ENCODE results near the gene FLNA. TPM values are rescaled to one million over a fixed set of nuclear protein-coding genes. Genes with fewer than 3 reads are reported as not detected.

FLNA gene
- total and polyA plus RNA-seq, 10 of the 15 experiments (the other 5 are each of a cell fraction or from before 2014, with no cell fraction given): 5.1 to 643 (median 171) TPM

DNA sequence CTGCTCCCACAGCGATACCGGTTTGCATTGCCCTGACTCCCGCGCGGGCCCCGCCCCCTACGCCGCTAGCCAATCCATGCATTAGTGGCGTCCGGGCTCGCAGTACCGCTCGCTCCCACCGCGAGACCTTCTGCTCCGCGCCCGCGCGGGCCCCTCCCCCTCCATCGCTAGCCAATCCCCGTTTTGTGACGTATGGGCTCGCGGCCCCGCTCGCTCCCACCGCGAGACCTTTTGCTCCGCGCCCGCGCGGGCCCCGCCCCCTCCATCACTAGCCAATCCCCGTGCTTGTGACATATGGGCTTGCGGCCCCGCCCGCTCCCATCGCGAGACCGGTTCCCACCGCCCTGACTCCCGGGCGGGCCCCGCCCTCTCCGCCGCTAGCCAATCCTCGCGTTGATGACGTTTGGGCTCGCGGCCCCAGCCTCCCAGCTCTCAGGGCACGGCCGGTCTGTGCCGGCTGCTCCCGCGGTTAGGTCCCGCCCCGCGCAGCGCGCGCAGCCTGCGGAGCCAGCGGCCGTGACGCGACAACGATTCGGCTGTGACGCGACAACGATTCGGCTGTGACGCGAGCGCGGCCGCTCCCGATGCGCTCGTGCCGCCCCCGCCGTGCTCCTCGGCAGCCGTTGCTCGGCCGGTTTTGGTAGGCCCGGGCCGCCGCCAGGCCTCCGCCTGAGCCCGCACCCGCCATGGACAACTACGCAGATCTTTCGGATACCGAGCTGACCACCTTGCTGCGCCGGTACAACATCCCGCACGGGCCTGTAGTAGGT is 4.5 kb upstream of the FLNA start, which contains the start of gene EMD:
Gene EMD (plus strand): TSS at position 497 of the 770 bp plus-strand sequence. CDS start 190 bp downstream, at position 687.
- peaks cover 15% of the 10 kb centered on the region for H3K79me2 ChIP-seq (ENCODE audit: control insufficient read depth, insufficient read depth, low read length)
- H3K27ac ChIP-seq (ENCODE audit: control insufficient read depth, insufficient read depth): peak within 1 kb of the TSS; percentile 93
- peaks cover 2% of the 10 kb centered on the region for H3K4me1 ChIP-seq (ENCODE audit: control insufficient read depth, insufficient read depth, low read length)
- peak within 1 kb of the TSS; percentile 71 for H3K4me2 ChIP-seq (ENCODE audit: control insufficient read depth, insufficient read depth)
- CTCF ChIA-PET: no interaction called here
- H3K9me3 ChIP-seq (replicated peaks; ENCODE audit: control insufficient read depth, insufficient read depth, low read length): no peaks in the 10 kb centered on the region; the same call in 2 of the 3 replicates
- in situ Hi-C loops (cut with MboI): loop anchor here (5.0 kb wide), 1 partner anchor 158 kb away; no protein-coding TSS in a partner anchor
- no peaks in the 10 kb centered on the region for H3K27me3 ChIP-seq (replicated peaks in 1 of 2; ENCODE audit: control insufficient read depth in 2 of 2, insufficient read depth in 2 of 2, low read length in 1 of 2)
- RAD21 ChIA-PET (ENCODE audit: unreplicated experiment): interaction anchor here (0.6 kb wide), 1 partner anchor 140 kb away, joined by 3 read pairs; no protein-coding TSS in a partner anchor
- H3K36me3 ChIP-seq (ENCODE audit: control insufficient read depth in 2 of 2, insufficient read depth in 2 of 2, low read length in 1 of 2): no peaks in the 10 kb centered on the region; a peak in 1 of 4 replicates
- H3K4me3 ChIP-seq: peak within 1 kb of the TSS; percentile 88
- DNase-seq (ENCODE audit: low read depth, low spot score): peak; percentile 87
- H3K9ac ChIP-seq (ENCODE audit: control insufficient read depth, insufficient read depth, low read length): peak within 1 kb of the TSS; percentile 93
- peak; percentile 89 for ATAC-seq
- BruUV-seq (replicated peaks): no TSS peak
- peak within 1 kb of the TSS; percentile 17 for H2AFZ ChIP-seq (ENCODE audit: control insufficient read depth, low read depth, low read length)
- FAIRE-seq: peak; percentile 90
- WGBS (ENCODE audit: insufficient coverage, insufficient replicate concordance, low lambda C conversion rate, missing lambda C conversion rate): 33% methylated on average over 76 of the region's 103 CpGs
- POLR2A ChIA-PET: interaction anchor here (0.7 to 1.3 kb wide), 3 partner anchors 8 to 111 kb away, joined by 3 to 4 read pairs (median 3); partner anchors contain the start of gene RPL10
- SMC1A ChIA-PET (ENCODE audit: uncharacterized antibody, unreplicated experiment): no interaction called here
- intact Hi-C loops (cut with micrococcal nuclease; ENCODE audit: unreplicated experiment): loop anchor here (1.0 to 10.0 kb wide), 2 partner anchors 10 to 46 kb away; partner anchors contain the start of gene ATP6AP1
- no peaks in the 10 kb centered on the region for H4K20me1 ChIP-seq (ENCODE audit: control insufficient read depth, insufficient read depth)
- TF ChIP-seq CHD2 (IDR thresholded peaks at IDR 0.05; ENCODE audit: borderline replicate concordance, low read depth, low read length): peak; percentile 98
- peak; percentile 91 for TF ChIP-seq HDGF (IDR thresholded peaks at IDR 0.05)
- peak; percentile 99 for TF ChIP-seq CREB1 (IDR thresholded peaks at IDR 0.05; ENCODE audit: low read depth)
- no peak for TF ChIP-seq SP1 (IDR thresholded peaks at IDR 0.05; ENCODE audit: low read depth, low read length)
- peak; percentile 57 for TF ChIP-seq SREBF2 (IDR thresholded peaks at IDR 0.05; ENCODE audit: low read length)
- peak; percentile 37 to 92; a peak in 3 of 4 replicates for TF ChIP-seq BHLHE40 (IDR thresholded peaks at IDR 0.05; ENCODE audit: borderline replicate concordance in 1 of 2, low read depth in 2 of 2, low read length in 1 of 2)
- TF ChIP-seq CHD1 (IDR thresholded peaks at IDR 0.05; ENCODE audit: low read depth, low read length): no peak
- TF ChIP-seq NRF1 (conservative IDR thresholded peaks at IDR 0.05; ENCODE audit: low read depth, low read length): peak; percentile 49
- peak; percentile 80 for TF ChIP-seq RFX5 (IDR thresholded peaks at IDR 0.05; ENCODE audit: low read depth, low read length)
- 0 out of 2 replicates have a peak, but pooled peaks have one; percentile 29 for TF ChIP-seq SMARCA5 (IDR thresholded peaks at IDR 0.05)
- no peak for TF ChIP-seq FOS (IDR thresholded peaks at IDR 0.05; ENCODE audit: borderline replicate concordance, extremely low read depth, insufficient read length)
- TF ChIP-seq MEF2B (IDR thresholded peaks at IDR 0.05; ENCODE audit: partially characterized antibody, poor library complexity, severe bottlenecking): no peak
- TF ChIP-seq BRCA1 (IDR thresholded peaks at IDR 0.05; ENCODE audit: low read depth, low read length): peak; percentile 79
- 0 out of 2 replicates have a peak, but pooled peaks have one; percentile 11 for TF ChIP-seq PKNOX1 (IDR thresholded peaks at IDR 0.05)
- TF ChIP-seq POLR2AphosphoS2 (IDR thresholded peaks at IDR 0.05; ENCODE audit: low read depth, low read length): 0 out of 2 replicates have a peak, but pooled peaks have one; percentile 14
- no peak for TF ChIP-seq KAT2A (conservative IDR thresholded peaks at IDR 0.05; ENCODE audit: control insufficient read depth, low read depth, low read length)
- 0 out of 2 replicates have a peak, but pooled peaks have one; percentile 22 for TF ChIP-seq NR2F1 (conservative IDR thresholded peaks at IDR 0.05)
- TF ChIP-seq TCF3 (IDR thresholded peaks at IDR 0.05; ENCODE audit: borderline replicate concordance, insufficient read depth, low read depth, low read length): 0 out of 2 replicates have a peak, but pooled peaks have one; percentile 21
- TF ChIP-seq NFYB (IDR thresholded peaks at IDR 0.05; ENCODE audit: insufficient read depth, low read depth, low read length): peak; percentile 75; the same call in 1 of the 2 replicates
- peak; percentile 78 for TF ChIP-seq BACH1 (IDR thresholded peaks at IDR 0.05; ENCODE audit: borderline replicate concordance)
- peak; percentile 82 for TF ChIP-seq POLR2A (IDR thresholded peaks at IDR 0.05; ENCODE audit: low read depth, low read length)
- TF ChIP-seq HSF1 (IDR thresholded peaks at IDR 0.05; ENCODE audit: low read depth, low read length): no peak
- 0 out of 2 replicates have a peak, but pooled peaks have one; percentile 20 for TF ChIP-seq ATF7 (IDR thresholded peaks at IDR 0.05; ENCODE audit: low read depth)

All from GM12878 (cell line).